ENCODE data around the gene EPB41L4B. TPM values are rescaled to one million over a fixed set of nuclear protein-coding genes. Genes with fewer than 3 reads are reported as not detected.
"Not testable (repeated sequence)": the region's sequence is repeated elsewhere in the genome, so short reads cannot be mapped to it uniquely, and the experiment has no call there.

EPB41L4B gene
- total and polyA plus RNA-seq, 3 donors from 2014 or later = 10.9 to 14.5 (median 14.3) TPM

DNA sequence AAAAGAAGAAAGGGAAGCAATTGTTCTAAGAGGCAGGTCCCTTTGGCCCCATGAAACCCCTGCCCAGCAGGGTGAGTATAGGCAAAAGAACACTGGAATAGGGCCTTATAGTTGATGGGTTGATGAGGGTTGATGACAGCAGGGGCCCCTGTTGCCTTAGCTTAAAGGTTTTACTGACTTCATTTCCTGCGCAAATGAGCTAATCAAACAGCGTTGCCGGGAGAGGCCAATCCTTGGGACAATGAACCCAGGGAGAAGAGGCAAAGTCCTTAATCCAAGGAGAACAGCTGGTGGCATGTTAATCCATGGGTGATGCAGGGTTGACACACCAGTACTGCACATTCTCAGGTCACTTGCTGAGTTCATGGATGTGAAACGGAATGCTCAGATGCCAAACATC lies 22.0 kb upstream of the EPB41L4B start:
- Histone ChIP-seq H3K27me3 (no peaks in the 10 kb centered on the region), H3K27ac (no peak overlapping the region), H3K4me1 (no peaks in the 10 kb centered on the region), H3K36me3 (ENCODE audit: low read depth, missing control alignments) (no peaks in the 10 kb centered on the region), H3K4me3 (no peak overlapping the region), H3K9me3 (no peaks in the 10 kb centered on the region)
- WGBS, 2 donors = 81 to 94% methylated on average over 4 of the region's 4 CpGs
- intact Hi-C loops (cut with DNase I; ENCODE audit: low total_unique reads) = no loop called here
- no peak for DNase-seq
- TF ChIP-seq POLR2A (IDR thresholded peaks at IDR 0.05) = no peak
- TF ChIP-seq, protein P1, sequence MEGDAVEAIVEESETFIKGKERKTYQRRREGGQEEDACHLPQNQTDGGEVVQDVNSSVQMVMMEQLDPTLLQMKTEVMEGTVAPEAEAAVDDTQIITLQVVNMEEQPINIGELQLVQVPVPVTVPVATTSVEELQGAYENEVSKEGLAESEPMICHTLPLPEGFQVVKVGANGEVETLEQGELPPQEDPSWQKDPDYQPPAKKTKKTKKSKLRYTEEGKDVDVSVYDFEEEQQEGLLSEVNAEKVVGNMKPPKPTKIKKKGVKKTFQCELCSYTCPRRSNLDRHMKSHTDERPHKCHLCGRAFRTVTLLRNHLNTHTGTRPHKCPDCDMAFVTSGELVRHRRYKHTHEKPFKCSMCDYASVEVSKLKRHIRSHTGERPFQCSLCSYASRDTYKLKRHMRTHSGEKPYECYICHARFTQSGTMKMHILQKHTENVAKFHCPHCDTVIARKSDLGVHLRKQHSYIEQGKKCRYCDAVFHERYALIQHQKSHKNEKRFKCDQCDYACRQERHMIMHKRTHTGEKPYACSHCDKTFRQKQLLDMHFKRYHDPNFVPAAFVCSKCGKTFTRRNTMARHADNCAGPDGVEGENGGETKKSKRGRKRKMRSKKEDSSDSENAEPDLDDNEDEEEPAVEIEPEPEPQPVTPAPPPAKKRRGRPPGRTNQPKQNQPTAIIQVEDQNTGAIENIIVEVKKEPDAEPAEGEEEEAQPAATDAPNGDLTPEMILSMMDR (IDR thresholded peaks at IDR 0.05) = no peak

DNA sequence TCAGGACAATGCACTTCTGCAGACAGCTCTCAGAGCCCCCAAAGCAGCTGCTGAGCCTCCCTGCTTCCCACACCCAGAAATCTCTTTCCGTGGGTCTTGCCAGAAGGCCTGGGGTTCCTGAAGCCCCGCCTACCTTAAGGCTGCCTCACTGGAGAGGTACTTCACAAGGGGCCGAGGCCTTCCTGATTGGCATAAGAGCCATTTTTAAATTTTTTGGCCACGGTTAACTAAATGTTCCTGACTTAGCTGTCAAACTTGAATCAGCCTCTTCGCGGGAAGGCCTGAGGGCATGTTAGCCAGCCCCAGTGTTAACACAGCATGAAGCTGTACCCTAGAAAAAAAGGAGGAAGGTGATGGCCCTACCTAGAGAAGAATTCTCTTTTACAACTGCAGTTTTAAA lies 20.7 kb upstream of the EPB41L4B start:
- Histone ChIP-seq H3K4me3 (no peak overlapping the region), H3K36me3 (ENCODE audit: low read depth, missing control alignments) (no peaks in the 10 kb centered on the region), H3K27me3 (no peaks in the 10 kb centered on the region), H3K4me1 (no peaks in the 10 kb centered on the region), H3K9me3 (no peaks in the 10 kb centered on the region), H3K27ac (no peak overlapping the region)
- TF ChIP-seq, protein P1 (IDR thresholded peaks at IDR 0.05) = no peak
- no peak for TF ChIP-seq POLR2A (IDR thresholded peaks at IDR 0.05)
- no peak for DNase-seq
- 58 to 68% methylated on average over 5 to 6 of the region's 6 CpGs for WGBS, 2 donors
- intact Hi-C loops (cut with DNase I; ENCODE audit: low total_unique reads) = no loop called here

DNA sequence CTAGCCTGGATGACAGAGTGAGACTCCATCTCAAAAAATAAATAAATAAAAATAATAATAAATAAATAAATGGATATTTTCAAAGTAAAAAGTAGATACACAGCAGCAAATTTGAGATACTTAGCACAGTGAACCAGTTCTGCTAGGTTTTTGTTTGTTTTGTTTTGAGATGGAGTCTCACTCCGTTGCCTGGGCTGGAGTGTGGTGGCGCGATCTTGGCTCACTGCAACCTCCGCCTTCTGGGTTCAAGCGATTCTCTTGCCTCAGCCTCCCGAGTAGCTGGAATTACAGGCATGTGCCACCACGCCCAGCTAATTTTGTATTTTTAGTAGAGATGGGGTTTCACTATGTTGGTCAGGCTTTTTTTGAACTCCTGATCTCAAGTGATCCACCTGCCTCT lies 20.1 kb upstream of the EPB41L4B start:
- H3K4me1 ChIP-seq; H3K27ac ChIP-seq; H3K4me3 ChIP-seq; H3K27me3 ChIP-seq; H3K9me3 ChIP-seq; DNase-seq; intact Hi-C loops (cut with DNase I; ENCODE audit: low total_unique reads); H3K36me3 ChIP-seq (ENCODE audit: low read depth, missing control alignments): not testable (repeated sequence)
- WGBS, 2 donors = 92 to 94% methylated on average over 7 of the region's 7 CpGs

DNA sequence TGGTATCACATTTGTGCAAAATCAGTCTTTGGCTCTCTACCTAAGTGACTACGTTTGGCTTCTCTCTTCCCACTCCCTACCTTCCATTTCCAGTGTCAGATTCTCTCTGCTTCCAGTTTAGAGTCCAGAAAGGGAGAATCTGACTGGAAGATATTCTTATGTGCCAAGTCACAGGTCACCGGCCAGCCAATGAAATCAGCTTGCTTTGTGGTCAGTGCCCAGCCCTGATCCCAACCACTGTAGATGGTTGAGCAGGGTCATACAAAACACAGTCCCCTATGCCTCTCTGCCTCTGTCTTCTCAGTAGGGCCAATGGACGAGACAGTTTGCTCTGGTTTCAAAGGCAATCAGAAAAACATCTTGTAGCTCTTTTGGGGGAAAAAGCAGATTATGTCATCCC lies 15.6 kb upstream of the EPB41L4B start:
- Histone ChIP-seq H3K36me3 (ENCODE audit: low read depth, missing control alignments) (no peaks in the 10 kb centered on the region), H3K4me1 (peaks cover 1% of the 10 kb centered on the region), H3K27me3 (no peaks in the 10 kb centered on the region), H3K27ac (no peak overlapping the region), H3K4me3 (no peak overlapping the region), H3K9me3 (no peaks in the 10 kb centered on the region)
- no peak for DNase-seq
- WGBS, 2 donors = 92% methylated on average over 3 of the region's 3 CpGs
- TF ChIP-seq, protein P1 (IDR thresholded peaks at IDR 0.05) = no peak
- TF ChIP-seq POLR2A (IDR thresholded peaks at IDR 0.05) = no peak
- intact Hi-C loops (cut with DNase I; ENCODE audit: low total_unique reads) = no loop called here

DNA sequence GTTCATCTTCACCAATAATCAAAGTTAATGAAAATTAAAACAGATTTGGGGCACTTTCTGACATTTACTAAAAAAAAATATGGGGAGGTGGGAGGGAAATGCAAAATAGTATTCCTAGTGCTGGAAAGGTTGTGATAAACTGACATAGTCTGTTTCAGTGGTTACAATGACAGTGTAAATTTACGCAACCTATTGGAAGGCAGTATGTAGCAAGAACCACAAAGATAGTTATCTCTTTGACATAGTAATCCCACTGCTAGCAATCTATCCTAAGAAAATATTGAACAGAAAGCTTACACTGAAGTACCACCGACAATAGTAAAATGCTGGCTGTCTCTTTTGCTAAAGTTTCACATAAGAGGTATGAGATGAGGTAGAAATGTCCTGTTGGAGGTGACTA lies 15.1 kb upstream of the EPB41L4B start:
- Histone ChIP-seq H3K27me3 (no peaks in the 10 kb centered on the region), H3K27ac (no peak overlapping the region), H3K9me3 (no peaks in the 10 kb centered on the region), H3K4me3 (no peak overlapping the region), H3K4me1 (peaks cover 6% of the 10 kb centered on the region), H3K36me3 (ENCODE audit: low read depth, missing control alignments) (no peaks in the 10 kb centered on the region)
- TF ChIP-seq POLR2A (IDR thresholded peaks at IDR 0.05) = no peak
- TF ChIP-seq, protein P1 (IDR thresholded peaks at IDR 0.05) = no peak
- intact Hi-C loops (cut with DNase I; ENCODE audit: low total_unique reads) = no loop called here
- WGBS, 2 donors = 84 to 92% methylated on average over 2 of the region's 2 CpGs
- DNase-seq = no peak
